ENCODE measurements around the gene EGFLAM. TPM values are rescaled to one million over a fixed set of nuclear protein-coding genes. Genes with fewer than 3 reads are reported as not detected.

Gene EGFLAM
- total and polyA plus RNA-seq, 10 of the 15 experiments (the other 5 are each of a cell fraction or from before 2014, with no cell fraction given): 0.37 TPM; not detected in 9

- ATAC-seq (no peak), DNase-seq (ENCODE audit: low read depth, low spot score) (no peak), FAIRE-seq (no peak)
- 56% methylated on average over 19 of the region's 21 CpGs for WGBS (ENCODE audit: insufficient coverage, insufficient replicate concordance, low lambda C conversion rate, missing lambda C conversion rate)
- no peaks in the 10 kb centered on the region for H3K79me2 ChIP-seq (ENCODE audit: control insufficient read depth, insufficient read depth, low read length)
- H3K4me3 ChIP-seq: no peak overlapping the region
- H4K20me1 ChIP-seq (ENCODE audit: control insufficient read depth, insufficient read depth): no peaks in the 10 kb centered on the region
- TF ChIP-seq CBFB (IDR thresholded peaks at IDR 0.05; ENCODE audit: low read depth) (no peak), IKZF1 (conservative IDR thresholded peaks at IDR 0.05) (no peak), STAT1 (conservative IDR thresholded peaks at IDR 0.05) (no peak), RUNX3 (IDR thresholded peaks at IDR 0.05; ENCODE audit: low read length) (no peak), ZNF687 (IDR thresholded peaks at IDR 0.05) (no peak), ZNF622 (IDR thresholded peaks at IDR 0.05) (no peak), TCF3 (IDR thresholded peaks at IDR 0.05; ENCODE audit: borderline replicate concordance, insufficient read depth, low read depth, low read length) (no peak), DPF2 (IDR thresholded peaks at IDR 0.05) (no peak), TBL1XR1 (IDR thresholded peaks at IDR 0.05; ENCODE audit: low read depth, low read length) (no peak), SIX5 (IDR thresholded peaks at IDR 0.05; ENCODE audit: low read depth, low read length, severe bottlenecking) (no peak), PAX5 (IDR thresholded peaks at IDR 0.05; ENCODE audit: borderline replicate concordance, low read depth, low read length) (no peak), YBX1 (IDR thresholded peaks at IDR 0.05) (no peak), ZBTB11 (CRISPR knock-in tag; IDR thresholded peaks at IDR 0.05) (no peak), ZBED1 (IDR thresholded peaks at IDR 0.05; ENCODE audit: borderline replicate concordance) (no peak), ZSCAN29 (IDR thresholded peaks at IDR 0.05) (no peak), USF2 (IDR thresholded peaks at IDR 0.05; ENCODE audit: borderline replicate concordance, low read depth, low read length) (no peak), ZNF384 (IDR thresholded peaks at IDR 0.05; ENCODE audit: borderline replicate concordance, low read depth, low read length) (no peak)
- no peaks in the 10 kb centered on the region for H3K4me1 ChIP-seq (ENCODE audit: control insufficient read depth, insufficient read depth, low read length)
- H2AFZ ChIP-seq (ENCODE audit: control insufficient read depth, low read depth, low read length): no peak overlapping the region
- in situ Hi-C loops (cut with MboI): loop anchor here (25.0 kb wide), 1 partner anchor 641 kb away; no protein-coding TSS in a partner anchor
- SMC1A ChIA-PET (ENCODE audit: uncharacterized antibody, unreplicated experiment): no interaction called here
- no peak overlapping the region for H3K27ac ChIP-seq (ENCODE audit: control insufficient read depth, insufficient read depth)
- RAD21 ChIA-PET (ENCODE audit: unreplicated experiment): interaction anchor here (1.1 to 1.8 kb wide), 2 partner anchors 25 to 364 kb away, joined by 3 to 7 read pairs; no protein-coding TSS in a partner anchor
- BruUV-seq (replicated peaks): no TSS peak
- H3K27me3 ChIP-seq (replicated peaks in 1 of 2; ENCODE audit: control insufficient read depth in 2 of 2, insufficient read depth in 2 of 2, low read length in 1 of 2): peaks cover 0 to 10% of the 10 kb centered on the region in 2 experiments
- no peaks in the 10 kb centered on the region for H3K36me3 ChIP-seq (ENCODE audit: control insufficient read depth in 2 of 2, insufficient read depth in 2 of 2, low read length in 1 of 2)
- CTCF ChIA-PET: interaction anchor here (1.0 to 1.1 kb wide), 2 partner anchors 106 to 635 kb away, joined by 3 to 4 read pairs; no protein-coding TSS in a partner anchor
- H3K9me3 ChIP-seq (replicated peaks; ENCODE audit: control insufficient read depth, insufficient read depth, low read length): no peaks in the 10 kb centered on the region; the same call in 2 of the 3 replicates
- POLR2A ChIA-PET: no interaction called here
- H3K9ac ChIP-seq (ENCODE audit: control insufficient read depth, insufficient read depth, low read length): no peak overlapping the region
- intact Hi-C loops (cut with micrococcal nuclease; ENCODE audit: unreplicated experiment): no loop called here
- H3K4me2 ChIP-seq (ENCODE audit: control insufficient read depth, insufficient read depth): no peak overlapping the region
These were observed 187.7 kb downstream of the EGFLAM start for GRCh38 chr5:38446029-38446522.

Measured in GM12878 (cell line).